Effector memory CD4-positive, alpha-beta T cell (primary cell): ENCODE measurements around the gene RSPH10B2.
"Not testable (repeated sequence)": the region's sequence is repeated elsewhere in the genome, so short reads cannot be mapped to it uniquely, and the experiment has no call there.

ENCODE experiments used
- DNase-seq, 3 donors: peaks; one replicate each; pipeline ENCODE4 v3.0.0-alpha.2; 2020
- H3K27ac ChIP-seq: 2 replicates; pipeline ENCODE4 v1.7.0; 2013; ENCODE audit warnings: mild to moderate bottlenecking, low read length, moderate library complexity; ENCODE audit not compliant: insufficient read depth, poor library complexity, severe bottlenecking
- H3K27me3 ChIP-seq: replicated peaks from 2 replicates; pipeline ENCODE4 v1.7.0; 2013; ENCODE audit warnings: mild to moderate bottlenecking, low read length; ENCODE audit not compliant: insufficient read depth, control insufficient read depth, poor library complexity, severe bottlenecking
- H3K36me3 ChIP-seq: 2 replicates; pipeline ENCODE4 v1.7.0; 2013; ENCODE audit warnings: mild to moderate bottlenecking, low read length, moderate library complexity; ENCODE audit not compliant: control insufficient read depth, insufficient read depth
- H3K4me1 ChIP-seq: 2 replicates; pipeline ENCODE4 v1.7.0; 2013; ENCODE audit warnings: low read length, mild to moderate bottlenecking; ENCODE audit not compliant: control insufficient read depth, insufficient read depth, poor library complexity, severe bottlenecking
- H3K4me3 ChIP-seq: 2 replicates; pipeline ENCODE4 v1.7.0; 2013; ENCODE audit warnings: low read length, low read depth, mild to moderate bottlenecking; ENCODE audit not compliant: insufficient read depth, poor library complexity, severe bottlenecking
- H3K9me3 ChIP-seq: 2 replicates; pipeline ENCODE4 v1.7.0; 2013; ENCODE audit warnings: mild to moderate bottlenecking, low read length, moderate library complexity; ENCODE audit not compliant: control insufficient read depth

The RSPH10B2 gene

GRCh38 chr7:6835521-6835920 lies 81.6 kb downstream of the RSPH10B2 start:
- H3K27me3 ChIP-seq, H3K4me1 ChIP-seq, DNase-seq, H3K36me3 ChIP-seq, H3K9me3 ChIP-seq, H3K4me3 ChIP-seq, H3K27ac ChIP-seq: not testable (repeated sequence)

- not testable (repeated sequence) for DNase-seq
Measured at GRCh38 chr7:6837081-6837480, 83.2 kb downstream of the RSPH10B2 start.

GRCh38 chr7:6842278-6842921 lies 88.5 kb downstream of the RSPH10B2 start:
- not testable (repeated sequence) for H3K4me3 ChIP-seq, H3K4me1 ChIP-seq, DNase-seq, H3K9me3 ChIP-seq, H3K36me3 ChIP-seq, H3K27me3 ChIP-seq, H3K27ac ChIP-seq

More at GRCh38 chr7:6837081-6837480, 83.2 kb downstream of the RSPH10B2 start:
- not testable (repeated sequence) for H3K9me3 ChIP-seq, H3K36me3 ChIP-seq, H3K4me1 ChIP-seq, H3K27me3 ChIP-seq, H3K4me3 ChIP-seq, H3K27ac ChIP-seq

- not testable (repeated sequence) for H3K9me3 ChIP-seq, DNase-seq, H3K4me3 ChIP-seq, H3K36me3 ChIP-seq, H3K27me3 ChIP-seq, H3K4me1 ChIP-seq, H3K27ac ChIP-seq
Measured at GRCh38 chr7:6843092-6843491, 89.2 kb downstream of the RSPH10B2 start.

GRCh38 chr7:6843654-6844053 lies 89.8 kb downstream of the RSPH10B2 start:
- not testable (repeated sequence) for H3K36me3 ChIP-seq, H3K4me1 ChIP-seq, H3K27ac ChIP-seq, DNase-seq, H3K4me3 ChIP-seq, H3K9me3 ChIP-seq, H3K27me3 ChIP-seq

GRCh38 chr7:6845971-6846449 lies 92.1 kb downstream of the RSPH10B2 start:
- not testable (repeated sequence) for H3K4me3 ChIP-seq, DNase-seq

GRCh38 chr7:6847751-6848150 lies 93.8 kb downstream of the RSPH10B2 start:
- not testable (repeated sequence) for H3K4me3 ChIP-seq, H3K9me3 ChIP-seq, H3K36me3 ChIP-seq, H3K4me1 ChIP-seq, H3K27ac ChIP-seq, DNase-seq, H3K27me3 ChIP-seq

More at GRCh38 chr7:6845971-6846449, 92.1 kb downstream of the RSPH10B2 start:
- H3K27me3 ChIP-seq, H3K36me3 ChIP-seq, H3K27ac ChIP-seq, H3K9me3 ChIP-seq, H3K4me1 ChIP-seq: not testable (repeated sequence)
